ENCODE measurements around the gene TTC9C.
A peak's percentile ranks its signal among the peaks of the same experiment; 100 is the strongest.
"Not testable (repeated sequence)": the region's sequence is repeated elsewhere in the genome, so short reads cannot be mapped to it uniquely, and the experiment has no call there.

TTC9C gene

GRCh38 chr11:62752177-62752785 lies 24.0 kb downstream of the TTC9C start:
- no peak for DNase-seq (ENCODE audit: low spot score)

DNA sequence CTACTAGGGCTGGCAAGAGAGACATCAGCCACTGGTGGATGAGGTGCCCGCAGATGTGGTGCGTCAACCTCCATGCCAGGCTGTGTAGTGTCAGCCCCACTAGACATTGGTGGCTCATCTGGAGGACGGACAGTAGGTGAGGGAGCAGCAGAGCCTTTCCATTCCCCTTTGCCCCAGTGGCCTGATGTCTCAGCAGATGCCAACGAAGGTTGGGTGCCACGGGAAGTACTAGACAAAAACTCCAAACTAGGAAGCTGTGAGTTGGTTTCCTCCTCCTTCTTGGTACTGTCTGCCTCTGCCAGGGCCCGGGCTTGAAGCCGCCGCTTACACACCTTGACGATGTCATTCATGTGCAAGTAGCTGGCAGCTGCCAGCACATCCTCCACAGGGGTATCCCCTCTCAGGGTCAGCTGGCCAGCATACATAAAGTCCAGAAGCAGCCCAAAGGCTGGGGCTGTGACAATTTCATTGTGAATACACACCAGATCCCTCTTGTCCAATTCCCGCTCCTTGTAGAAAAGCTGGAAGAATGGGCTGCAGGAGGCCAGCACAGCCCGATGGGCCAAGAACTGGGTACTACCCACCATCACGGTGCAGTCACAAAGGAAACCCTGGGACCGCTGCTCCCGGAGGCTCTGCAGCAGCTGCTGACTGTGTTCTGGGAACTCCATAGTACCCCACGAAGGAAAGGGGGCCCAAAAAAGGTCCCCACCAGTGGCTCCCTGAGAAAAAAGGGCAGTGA lies 24.9 kb downstream of the TTC9C start:
- DNase-seq (ENCODE audit: low spot score), result no peak

DNA sequence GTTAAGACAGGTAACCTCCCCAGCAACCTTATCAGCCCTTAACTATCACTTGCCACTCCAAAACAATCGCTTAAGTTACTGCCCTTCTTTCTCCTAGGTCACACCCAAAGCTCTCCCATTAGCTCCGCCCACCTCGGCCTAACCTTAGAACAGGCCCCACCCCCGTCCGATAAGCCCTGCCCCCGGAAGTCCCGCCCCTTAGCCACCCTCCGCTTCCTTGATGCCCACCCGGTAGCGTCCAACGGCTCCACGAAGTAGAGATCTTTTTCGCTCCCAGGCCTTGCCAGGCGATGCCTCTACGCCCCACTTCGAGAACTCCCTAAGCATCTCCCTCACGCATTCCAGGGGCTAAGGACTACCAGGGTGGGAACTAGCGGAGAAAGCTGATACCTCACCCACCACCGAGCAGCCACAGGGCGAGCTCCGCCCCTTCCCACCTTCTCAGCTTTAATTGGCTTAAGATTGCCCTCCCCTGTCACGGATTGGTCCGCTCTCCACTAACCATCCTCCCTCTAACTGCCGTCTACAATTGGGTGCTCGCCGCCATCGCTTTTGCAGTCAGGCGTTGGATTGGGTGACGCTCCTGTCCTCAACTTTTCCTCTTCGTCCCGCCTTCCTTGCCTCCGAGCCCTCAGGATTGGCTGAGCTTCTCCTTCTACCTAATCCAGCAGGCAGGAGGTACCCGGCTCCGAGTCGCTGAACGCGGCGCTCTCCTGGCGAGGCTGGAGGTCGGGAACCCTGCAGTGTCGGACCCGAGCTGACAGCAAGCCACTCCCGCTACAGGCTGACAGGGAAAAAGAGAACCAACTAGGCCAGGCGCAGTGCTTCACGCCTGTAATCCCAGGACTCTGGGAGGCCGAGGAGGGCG lies 25.7 kb downstream of the TTC9C start, which contains the start of gene ZBTB3:
TSS of gene ZBTB3 (minus strand) at position 425 of the 868 bp plus-strand sequence. CDS start 496 bp downstream, outside the sequence.
- DNase-seq (ENCODE audit: low spot score), result peak; percentile 100

GRCh38 chr11:62755086-62755615 lies 26.9 kb downstream of the TTC9C start:
- DNase-seq (ENCODE audit: low spot score), result no peak

DNA sequence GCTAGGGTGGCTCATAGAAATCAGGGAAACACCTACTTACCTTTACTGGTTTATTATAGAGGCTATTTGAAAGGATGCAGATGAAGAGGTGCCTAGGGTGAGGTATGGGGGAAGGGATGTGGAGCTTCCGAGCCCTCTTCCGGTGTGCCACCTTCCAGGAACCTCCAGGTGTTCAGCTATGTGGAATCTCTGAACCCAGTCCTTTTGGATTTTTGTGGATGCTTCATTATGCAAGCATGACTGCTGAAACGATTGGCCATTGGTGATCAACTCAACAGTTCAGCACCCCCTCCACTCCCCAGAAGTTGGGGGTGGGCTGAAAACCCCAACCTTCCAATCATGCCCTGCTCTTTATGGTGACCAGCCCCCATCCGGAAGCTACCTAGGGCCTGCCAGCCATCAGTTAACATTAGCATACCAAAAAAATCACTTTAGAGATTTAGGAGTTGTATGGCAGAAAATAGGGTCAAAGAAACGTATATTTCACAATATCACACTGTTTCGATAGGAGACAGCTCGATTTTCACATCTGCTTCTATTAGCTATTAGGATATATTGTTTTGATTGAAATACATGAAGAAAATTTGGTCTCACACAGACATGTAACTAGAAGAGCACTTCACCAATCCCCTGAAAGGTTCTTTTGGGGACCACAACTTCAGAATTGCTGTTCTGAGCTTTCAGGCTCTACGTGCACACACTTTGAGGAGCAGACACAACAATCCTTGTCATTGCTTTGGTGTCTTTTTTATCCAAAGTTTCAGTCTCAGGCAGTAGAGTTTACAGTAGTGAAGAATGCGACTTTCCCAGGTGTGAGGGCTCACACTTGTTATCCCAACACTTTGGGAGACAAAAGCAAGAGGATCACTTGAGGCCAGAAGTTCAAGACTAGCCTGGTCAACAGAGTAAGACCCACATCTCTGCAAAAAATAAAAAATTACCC lies 29.8 kb downstream of the TTC9C start:
- DNase-seq (ENCODE audit: low spot score), result no peak

DNA sequence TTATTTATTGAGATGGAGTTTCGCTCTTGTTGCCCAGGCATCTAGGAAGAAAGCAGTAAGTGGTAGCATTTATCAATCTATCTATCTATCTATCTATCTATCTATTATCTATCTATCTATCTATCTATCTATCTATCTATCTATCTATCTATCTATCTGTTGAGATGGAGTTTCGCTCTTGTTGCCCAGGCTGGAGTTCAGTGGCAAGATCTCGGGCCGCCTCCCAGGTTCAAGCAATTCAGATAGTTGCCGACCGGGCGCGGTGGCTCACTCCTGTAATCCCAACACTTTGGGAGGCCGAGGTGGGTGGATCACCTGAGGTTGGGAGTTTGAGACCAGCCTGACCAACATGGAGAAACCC lies 32.6 kb downstream of the TTC9C start:
- DNase-seq (ENCODE audit: low spot score), result not testable (repeated sequence)

- DNase-seq (ENCODE audit: low spot score), result no peak
Measured at GRCh38 chr11:62770778-62771143, 42.5 kb downstream of the TTC9C start.

DNA sequence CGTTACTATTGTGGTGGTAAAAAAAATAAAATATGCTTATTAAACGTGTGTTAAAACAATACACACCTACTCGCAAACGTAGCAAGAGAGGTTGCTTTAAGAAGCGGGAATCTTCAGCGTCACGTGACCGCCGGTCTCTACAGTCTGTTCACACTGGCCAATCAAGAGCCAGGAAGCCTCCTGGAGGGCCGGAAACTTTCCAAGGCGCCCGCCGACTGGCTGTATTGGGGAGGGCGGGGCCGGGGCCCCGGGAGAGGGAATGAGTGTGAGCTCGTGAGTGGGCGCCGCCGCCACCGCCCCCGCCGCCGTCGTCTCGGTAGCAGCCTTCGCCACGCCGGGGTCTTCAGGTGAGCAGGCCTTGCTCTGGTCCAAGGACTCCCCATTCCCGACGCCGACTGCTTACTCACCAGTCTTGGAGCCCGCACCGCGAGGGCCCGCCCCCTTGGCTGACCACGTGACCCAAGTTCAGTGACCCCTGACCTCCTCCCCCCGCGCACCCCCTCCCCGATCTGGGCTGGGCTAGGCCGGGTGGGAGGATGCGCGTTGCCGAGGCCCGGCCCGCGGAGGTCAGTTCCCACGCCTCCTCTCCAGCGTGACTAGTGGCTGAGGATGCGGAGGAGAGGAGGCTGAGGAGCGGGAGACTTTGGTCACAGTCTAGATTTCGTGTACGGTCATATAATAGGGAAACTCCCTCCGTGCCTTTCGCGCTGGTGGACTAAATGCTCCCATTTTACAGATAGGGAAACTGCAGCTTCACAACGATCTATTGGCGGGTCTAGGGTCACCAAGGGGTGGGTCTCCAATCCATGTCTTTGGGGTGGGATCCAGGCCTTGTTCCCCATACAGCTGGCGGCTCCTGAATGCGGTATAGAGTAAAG lies 43.1 kb downstream of the TTC9C start, which contains the start of gene TAF6L:
TSS of gene TAF6L (plus strand) at position 253 of the 878 bp plus-strand sequence. CDS start 4,388 bp downstream, outside the sequence.
- DNase-seq (ENCODE audit: low spot score), result peak; percentile 97

GRCh38 chr11:62774407-62774806 lies 46.1 kb downstream of the TTC9C start:
- no peak for DNase-seq (ENCODE audit: low spot score)

DNA sequence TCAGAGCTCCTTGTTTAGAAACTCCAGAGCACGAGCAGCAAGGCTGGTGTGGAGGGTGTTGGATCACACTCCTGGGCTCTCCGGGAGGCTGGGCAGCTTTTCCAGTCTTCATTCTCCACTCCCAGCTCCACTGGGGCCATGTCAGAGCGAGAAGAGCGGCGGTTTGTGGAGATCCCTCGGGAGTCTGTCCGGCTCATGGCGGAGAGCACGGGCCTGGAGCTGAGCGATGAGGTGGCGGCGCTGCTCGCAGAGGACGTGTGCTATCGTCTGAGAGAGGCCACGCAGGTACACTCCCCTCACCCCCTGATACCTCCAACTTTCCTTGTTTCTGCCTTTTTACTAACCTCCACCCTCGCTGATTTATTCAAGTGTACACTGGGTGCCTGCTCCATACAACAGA lies 47.4 kb downstream of the TTC9C start:
- no peak for DNase-seq (ENCODE audit: low spot score)

GRCh38 chr11:62777389-62777788 lies 49.1 kb downstream of the TTC9C start:
- DNase-seq (ENCODE audit: low spot score), result no peak

DNA sequence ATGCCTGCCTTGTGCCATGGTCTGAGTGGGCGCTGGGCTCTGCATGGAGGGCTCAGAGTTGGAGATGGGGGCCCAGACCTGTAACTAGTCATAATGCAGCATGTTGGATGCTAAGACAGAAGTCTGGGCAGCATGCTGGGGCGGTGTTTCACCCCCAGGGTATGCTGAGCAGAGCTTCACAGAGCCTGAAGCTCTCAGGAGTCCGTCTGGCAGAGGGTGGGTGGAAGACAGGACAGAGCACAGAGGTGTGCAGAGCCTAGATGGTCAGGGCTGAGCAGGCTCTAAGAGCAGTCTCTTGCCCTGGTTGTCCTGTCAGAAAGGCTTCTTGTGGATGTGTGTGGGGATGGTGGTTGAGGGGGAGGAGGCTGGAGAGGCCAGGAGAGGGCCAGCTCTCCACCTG lies 50.2 kb downstream of the TTC9C start:
- DNase-seq (ENCODE audit: low spot score), result no peak

DNA sequence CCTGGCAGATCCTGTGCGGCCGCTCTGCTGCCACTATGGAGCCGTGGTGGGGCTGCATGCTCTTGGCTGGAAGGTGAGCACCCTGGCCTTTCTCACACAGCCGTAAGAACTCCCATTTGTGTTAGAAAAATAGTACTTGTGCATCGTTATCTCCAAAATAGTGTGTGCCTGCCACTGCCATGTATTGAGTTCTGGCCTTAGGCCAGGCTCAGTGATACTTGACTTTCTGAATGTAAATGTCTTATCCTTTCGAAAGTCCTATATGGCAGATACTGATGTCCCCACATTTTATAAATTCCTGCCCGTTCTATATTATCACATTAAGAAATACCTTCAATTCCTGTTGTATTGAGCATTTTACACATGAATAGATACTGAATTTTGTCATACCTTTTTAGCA lies 54.5 kb downstream of the TTC9C start:
- no peak for DNase-seq (ENCODE audit: low spot score)

DNA sequence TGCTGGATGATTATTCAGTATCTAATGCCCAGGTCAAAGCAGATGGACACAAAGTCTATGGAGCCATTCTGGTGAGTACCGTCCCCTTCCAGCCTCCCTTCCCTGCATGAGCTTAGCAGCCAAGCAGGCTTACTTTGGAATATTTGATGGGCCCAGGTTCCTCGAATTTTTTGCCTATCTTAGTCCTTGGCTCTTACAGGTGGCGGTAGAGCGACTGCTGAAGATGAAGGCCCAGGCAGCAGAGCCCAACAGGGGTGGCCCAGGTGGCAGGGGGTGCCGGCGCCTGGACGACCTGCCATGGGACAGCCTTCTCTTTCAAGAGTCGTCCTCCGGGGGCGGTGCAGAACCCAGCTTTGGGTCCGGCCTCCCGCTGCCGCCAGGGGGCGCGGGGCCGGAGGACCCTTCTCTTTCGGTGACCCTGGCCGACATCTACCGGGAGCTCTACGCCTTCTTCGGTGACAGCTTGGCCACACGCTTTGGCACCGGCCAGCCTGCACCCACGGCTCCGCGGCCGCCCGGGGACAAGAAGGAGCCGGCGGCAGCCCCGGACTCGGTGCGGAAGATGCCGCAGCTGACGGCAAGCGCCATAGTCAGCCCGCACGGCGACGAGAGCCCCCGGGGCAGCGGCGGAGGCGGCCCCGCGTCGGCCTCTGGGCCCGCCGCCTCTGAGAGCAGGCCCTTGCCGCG lies 58.2 kb downstream of the TTC9C start:
- DNase-seq (ENCODE audit: low spot score), result peak; percentile 88

DNA sequence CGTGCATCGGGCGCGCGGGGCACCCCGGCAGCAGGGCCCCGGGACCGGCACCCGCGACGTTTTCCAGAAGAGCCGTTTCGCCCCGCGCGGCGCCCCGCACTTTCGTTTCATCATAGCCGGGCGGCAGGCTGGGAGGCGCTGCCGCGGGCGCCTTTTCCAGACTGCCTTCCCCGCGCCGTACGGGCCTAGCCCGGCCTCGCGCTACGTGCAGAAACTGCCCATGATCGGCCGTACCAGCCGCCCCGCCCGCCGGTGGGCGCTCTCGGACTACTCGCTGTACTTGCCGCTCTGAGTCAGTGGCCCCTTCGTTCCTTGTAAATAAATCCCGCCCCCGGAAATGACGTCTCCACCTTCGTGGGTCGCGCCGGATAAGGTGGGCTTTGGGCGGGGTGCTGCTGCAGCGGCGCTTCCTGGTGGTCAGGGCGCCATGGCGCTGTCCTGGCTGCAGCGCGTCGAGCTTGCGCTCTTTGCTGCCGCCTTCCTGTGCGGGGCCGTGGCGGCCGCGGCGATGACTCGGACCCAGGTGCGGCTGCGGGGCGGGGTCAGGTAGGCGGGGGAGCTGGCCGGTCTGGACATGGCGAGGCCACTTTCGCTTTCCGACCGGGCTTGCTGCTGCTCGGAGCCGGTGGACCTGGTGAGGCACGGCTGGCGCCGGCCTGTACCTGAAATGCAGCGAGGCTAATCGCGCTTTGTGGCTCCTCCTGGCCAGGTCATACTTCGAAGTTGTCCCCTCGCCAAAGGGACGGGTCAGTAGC lies 58.9 kb downstream of the TTC9C start, which contains the start of gene TMEM179B:
TSS of gene TMEM179B (plus strand) at position 398 of the 755 bp plus-strand sequence. CDS start at position 428, 30 bp downstream.
- DNase-seq (ENCODE audit: low spot score), result peak; percentile 99

Data from kidney tubule cell (primary cell).